HG03045 (cell line): ENCODE results near the gene KCNT1.
"Not testable (repeated sequence)": the region's sequence is repeated elsewhere in the genome, so short reads cannot be mapped to it uniquely, and the experiment has no call there.

Experiments
- ATAC-seq: cut with Tn5 transposase; IDR thresholded peaks from one replicate; pipeline ENCODE4 v1.9.1; 2021; ENCODE audit warnings: mild to moderate bottlenecking, moderate library complexity; ENCODE audit not compliant: unreplicated experiment

The KCNT1 gene

DNA sequence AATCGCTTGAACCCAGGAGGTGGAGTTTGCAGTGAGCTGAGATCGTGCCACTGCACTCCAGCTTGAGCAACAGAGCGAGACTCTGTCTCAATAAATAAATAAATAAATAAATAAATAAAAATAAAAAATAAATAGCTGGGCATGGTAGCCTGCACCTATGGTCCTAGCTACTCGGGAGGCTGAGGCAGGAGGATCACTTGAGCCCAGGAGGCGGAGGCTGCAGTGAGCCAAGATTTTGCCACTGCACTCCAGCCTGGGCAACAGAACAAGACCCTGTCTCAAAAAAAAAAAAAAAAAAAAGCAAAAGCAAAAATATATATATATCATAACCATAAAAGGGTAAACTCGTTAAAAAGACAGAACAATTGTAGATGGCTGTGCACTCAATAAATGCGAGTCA is 29.2 kb upstream of the KCNT1 start:
- ATAC-seq: not testable (repeated sequence)

DNA sequence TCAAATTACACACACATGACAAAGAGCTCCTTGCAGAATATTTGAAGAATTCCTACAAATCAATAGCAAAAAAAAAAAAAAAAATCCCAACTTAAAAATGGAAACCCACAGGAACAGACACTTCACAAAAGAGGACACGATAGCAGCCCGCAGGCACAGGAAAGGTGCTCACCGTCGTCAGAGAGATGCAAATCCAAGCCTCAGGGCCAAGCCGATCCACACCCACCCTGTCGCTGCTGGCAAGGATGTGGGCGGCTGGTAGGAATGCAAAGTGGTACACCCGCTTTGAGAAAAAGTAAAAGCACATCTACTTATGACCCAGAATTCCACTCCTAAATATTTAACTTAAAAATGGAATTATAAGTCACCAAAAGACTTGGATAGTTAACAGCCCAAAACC is 28.0 kb upstream of the KCNT1 start:
- no peak for ATAC-seq

DNA sequence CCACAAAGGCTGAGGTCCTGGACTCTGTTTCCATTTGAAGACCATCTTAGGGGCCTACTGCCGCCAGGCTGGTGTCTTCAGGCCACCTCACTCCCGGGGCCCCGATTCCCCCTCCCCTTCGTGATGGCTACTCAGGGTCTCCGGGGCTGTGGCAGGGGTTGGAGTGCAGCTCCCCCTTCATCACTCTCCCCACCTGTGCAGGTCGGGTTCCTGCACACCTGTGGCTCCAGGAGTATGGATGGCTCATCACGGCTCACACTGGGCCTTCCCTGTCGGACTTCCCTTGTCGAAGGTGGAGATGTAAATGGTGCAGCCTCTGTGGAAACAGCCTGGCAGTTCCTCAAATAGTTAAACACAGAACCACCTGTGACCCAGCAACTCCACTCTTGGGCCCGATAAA is 27.0 kb upstream of the KCNT1 start:
- ATAC-seq: no peak

DNA sequence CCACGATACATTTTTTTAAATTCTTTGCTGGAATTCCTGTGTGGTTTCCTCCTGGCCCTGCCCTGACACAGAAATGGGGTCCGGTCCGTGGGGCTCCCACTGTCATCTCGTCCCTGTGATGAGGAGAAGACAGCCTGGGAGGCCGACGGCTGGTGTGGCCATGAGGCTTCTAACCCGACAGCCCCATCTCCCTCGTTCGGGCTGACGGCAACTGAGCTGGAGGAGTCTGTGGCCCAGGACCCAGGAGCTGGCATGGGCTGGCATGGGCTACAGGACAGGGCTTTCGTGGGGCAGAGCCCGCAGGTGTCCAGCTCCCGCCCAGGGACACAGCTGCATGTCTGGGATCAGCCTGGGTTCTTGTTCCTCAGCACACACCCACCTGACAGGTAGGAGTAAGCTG is 25.1 kb upstream of the KCNT1 start:
- ATAC-seq: no peak

DNA sequence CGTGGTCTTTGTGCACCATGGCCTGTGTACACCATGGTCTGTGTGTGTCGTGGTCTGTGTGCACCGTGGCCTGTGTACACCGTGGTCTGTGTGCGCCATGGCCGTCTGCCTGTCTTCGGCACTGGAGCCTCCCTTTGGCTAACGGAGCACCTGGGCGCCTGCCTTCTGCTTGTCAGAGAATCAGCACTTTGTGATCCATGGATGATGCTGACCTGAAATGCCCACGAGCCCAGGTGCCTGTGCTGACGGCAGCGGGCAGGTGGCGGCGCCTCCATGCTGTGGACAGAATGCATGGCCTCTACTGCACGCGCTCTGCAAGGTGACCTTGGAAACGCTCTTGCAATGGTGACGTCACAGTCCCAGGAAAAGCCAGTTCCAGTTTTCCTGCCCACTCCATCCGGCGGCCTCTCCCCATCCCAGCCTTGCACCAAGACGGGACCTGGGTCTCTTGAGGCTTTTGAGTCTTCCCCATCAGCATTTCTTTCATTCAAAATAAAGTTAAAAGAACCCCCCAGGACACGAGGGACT is 24.3 kb upstream of the KCNT1 start:
- ATAC-seq: no peak

GRCh38 chr9:135678236-135679017 is 23.6 kb upstream of the KCNT1 start:
- no peak for ATAC-seq

- no peak for ATAC-seq
Measured at GRCh38 chr9:135680056-135680455, 21.9 kb upstream of the KCNT1 start.

DNA sequence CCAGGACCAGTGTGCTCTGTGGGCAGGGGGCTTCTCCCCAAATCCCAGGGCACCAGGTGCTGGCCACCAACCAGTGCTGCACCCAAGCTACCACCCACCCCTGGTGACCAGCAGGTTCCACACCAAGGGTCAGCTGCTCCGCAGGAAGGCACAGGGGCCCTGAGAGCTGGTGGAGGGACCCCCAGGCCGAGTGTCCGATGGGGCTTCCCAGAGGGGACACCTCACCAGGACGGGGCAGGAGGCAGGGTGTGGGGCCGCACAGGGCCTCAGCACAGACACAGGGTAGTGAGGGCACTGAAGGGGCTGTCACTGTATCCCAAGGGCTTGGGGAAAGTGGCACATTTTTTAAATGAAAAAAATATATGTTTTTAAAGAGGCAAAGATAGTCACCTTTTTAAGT is 20.8 kb upstream of the KCNT1 start:
- ATAC-seq: no peak

DNA sequence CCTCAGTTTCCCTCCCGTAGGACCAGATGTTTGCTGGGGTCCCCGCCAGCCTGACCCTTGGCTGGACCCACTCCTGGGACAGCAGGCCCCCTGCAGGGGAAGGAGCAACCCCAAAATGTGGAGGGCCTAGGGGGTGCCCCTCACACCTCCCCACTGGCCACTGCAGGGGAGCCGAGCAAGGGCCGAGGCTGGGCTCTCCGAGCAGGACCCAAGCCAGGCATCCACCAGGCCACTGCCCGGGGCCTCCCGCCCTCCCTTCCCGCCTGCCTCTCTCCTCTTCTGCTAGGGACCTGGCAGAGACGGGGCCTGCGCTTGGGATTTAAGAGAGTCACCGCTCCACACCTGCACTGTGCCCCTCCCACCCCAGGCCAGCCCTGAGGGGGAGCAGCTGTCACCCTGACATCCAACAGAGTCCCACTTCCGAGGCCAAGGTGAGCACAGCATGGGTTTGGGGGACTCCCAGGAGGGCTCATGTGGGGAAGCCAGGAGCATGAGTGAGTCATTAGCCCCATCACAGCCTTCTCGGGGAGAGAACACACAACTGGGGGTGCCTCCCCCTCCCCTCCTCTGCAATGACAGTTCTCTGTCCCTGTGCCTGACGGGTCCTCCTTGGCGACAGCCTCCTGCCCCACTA is 18.5 kb upstream of the KCNT1 start:
- ATAC-seq: no peak

DNA sequence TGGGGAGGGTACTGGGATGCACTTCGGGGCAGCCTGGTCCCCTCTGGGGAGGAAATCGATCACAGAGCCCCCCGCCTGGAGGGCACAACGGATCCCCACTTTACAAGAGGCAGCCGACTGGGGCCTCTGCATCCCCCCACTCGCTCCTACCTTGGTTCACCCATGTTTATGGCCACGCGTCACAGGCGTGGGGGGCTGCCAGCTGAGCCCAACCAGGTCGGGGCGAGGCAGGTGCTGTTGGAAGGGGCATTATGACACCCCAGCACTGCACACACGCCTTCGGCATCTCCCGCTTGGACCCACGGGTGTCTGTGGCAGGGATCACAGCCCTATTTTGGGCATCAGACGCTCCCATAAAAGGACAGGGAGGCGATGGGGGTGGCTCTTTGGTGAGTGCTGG is 17.3 kb upstream of the KCNT1 start:
- ATAC-seq: no peak

GRCh38 chr9:135687216-135687615 is 14.8 kb upstream of the KCNT1 start:
- no peak for ATAC-seq

GRCh38 chr9:135689011-135689410 is 13.0 kb upstream of the KCNT1 start:
- ATAC-seq: no peak

DNA sequence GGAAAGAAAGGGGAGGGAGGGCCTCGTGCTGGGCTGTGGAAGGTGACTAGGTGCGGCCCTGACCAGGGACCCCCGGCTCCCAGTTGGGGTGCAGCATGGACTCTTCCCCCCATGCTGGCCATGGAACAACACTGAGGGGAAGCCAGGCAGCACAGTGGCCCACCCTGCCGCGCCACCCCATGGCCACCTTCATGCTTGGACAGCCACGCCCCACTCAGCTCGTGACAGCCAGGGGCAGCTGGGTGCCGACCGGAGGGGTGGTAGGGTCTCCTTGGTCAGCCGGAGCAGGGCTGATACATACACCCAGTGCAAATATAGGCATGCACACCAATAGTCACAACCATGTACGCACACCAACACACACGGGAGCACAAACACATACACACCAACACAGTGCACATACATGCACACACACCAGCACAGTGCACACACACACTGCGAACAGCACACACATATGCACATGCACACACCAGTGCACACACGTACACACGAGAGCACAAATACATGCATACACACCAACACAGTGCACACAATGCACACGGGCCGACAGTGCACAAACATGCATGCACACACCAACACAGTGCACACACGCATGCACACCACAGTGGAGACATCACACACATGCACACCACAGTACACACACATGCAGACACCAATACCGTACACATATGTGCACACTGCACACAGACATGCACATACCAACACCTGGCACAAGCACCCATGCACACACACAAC is 11.0 kb upstream of the KCNT1 start:
- no peak for ATAC-seq

DNA sequence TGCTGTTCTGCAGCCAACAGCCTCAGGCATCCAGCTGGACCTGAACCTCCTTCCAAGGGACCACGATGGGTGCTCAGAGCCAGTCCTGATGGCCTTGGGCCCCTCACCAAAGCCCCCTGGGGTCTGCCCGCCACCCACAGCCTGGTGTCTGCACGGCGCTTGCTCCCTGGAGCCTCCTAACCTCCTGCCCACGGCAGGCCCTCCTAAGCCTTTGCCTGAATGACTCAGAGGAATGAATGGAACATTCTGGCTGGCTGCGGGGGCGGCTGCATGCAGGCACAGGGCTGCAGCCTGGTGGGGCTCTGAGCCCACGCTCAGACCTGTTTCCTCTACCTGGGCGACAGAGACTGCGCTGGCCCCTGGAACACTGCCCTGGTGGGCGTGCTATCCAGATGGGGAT is 9.6 kb upstream of the KCNT1 start:
- ATAC-seq: no peak

DNA sequence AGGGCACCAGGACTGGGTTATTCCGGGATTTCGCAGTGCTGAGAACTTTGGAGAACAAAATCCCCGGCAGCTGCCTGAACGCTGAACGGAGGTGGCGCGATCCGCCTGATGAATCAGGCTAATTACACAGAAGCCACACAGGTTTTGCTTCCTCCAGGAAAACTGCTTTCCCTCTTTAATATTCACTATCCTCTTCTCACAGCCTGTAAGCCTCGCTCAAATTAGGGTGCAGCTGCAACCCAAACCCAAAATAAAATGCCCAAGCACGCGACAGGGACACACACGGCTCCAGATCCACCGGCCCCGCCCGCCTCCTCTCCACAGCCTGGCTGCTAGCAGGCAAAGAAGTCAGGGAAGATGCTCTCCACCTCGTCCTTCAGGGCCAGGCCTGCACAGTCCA is 8.7 kb upstream of the KCNT1 start:
- ATAC-seq: no peak

DNA sequence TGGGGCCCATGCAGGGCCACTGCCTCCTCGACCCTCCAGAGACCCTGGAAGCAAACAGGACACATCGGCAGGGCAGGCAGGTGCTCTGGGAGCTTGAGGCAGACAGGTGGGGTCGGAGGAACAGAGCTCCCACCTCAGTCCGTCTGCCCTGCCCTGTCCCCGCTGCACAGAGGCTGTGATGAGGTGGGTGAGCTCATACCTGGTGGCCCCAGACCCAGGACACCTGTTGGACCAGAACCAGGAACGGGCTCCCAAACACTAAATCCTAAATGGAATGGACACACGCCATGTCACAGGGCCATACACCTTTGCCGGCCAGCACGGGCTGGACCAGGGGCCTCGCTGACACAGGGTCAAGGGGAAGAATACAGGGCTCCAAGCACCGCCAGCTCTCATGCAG is 8.2 kb upstream of the KCNT1 start:
- no peak for ATAC-seq

DNA sequence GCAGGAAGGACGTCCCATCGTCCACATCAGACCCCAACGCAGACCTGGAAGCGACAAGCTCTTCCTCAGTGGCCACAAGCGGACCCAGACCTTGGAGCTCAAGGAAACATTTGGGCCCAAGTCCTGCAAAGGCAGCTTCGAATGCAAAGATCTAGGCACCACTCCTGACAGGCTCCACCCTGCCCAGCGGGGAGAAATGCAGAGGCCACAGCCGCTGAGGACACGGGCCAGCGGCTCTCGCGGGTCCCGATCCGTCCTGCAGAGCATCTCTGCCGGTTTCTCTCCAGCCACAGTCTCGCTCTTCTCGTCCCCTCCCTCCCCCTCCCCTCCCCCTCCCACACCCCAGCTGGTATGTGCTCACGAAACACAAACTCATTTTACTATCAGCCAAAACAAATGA is 7.6 kb upstream of the KCNT1 start:
- no peak for ATAC-seq

GRCh38 chr9:135695036-135695435 is 6.9 kb upstream of the KCNT1 start:
- no peak for ATAC-seq

DNA sequence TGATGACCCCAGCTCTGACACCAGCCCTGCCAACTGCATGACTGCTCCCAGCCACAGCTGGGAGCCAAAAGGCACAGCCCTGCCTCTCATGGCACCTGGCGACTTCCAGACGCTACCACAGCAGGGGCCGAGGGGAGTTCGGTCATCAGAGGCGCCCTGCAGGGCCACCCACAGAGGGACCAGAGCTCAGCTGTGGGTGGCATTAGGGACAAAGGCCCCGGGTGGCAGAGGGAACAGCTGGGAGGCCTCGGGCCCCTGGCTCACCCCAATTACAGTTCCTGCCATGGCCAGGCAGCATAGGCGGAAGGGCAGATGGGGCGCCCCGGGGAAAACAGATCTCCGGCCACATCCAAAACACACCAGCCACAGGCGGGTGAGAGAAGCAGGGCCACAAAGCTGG is 6.3 kb upstream of the KCNT1 start:
- ATAC-seq: no peak

DNA sequence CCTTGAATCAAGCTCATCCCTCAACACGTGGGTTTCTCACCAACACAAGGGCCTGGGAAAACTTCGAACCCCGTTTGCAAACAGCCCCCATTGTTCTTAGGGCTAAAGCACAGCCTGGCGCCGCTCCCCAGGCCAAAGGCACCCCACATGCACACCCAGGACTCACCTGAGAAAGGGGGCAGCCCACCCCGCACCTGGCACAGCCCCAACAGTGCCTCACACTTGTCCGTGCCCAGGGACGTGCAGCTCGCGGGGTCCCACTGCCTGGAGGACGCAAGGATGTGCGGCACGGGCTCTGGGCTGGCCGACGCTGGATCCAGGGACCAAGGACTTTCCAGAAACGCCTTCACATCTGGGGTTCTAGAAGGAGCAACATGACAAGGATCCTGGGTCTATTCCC is 5.5 kb upstream of the KCNT1 start:
- no peak for ATAC-seq

GRCh38 chr9:135697226-135697625 is 4.8 kb upstream of the KCNT1 start:
- no peak for ATAC-seq

GRCh38 chr9:135698236-135698635 is 3.7 kb upstream of the KCNT1 start:
- ATAC-seq: no peak
